ENCODE results near the gene DUSP2. TPM values are rescaled to one million over a fixed set of nuclear protein-coding genes. Genes with fewer than 3 reads are reported as not detected.

DUSP2 gene
- polyA plus RNA-seq, 4 donors: 0.45 to 5.1 (median 2.4) TPM

- H3K36me3 ChIP-seq (ENCODE audit: control insufficient read depth in 3 of 3, insufficient read depth in 2 of 3, low read depth in 1 of 3, low read length in 3 of 3): no peaks in the 10 kb centered on the region
- no peak overlapping the region for H3K27ac ChIP-seq (ENCODE audit: low read depth in 1 of 3, low read length in 2 of 3)
- DNase-seq (no peak), FAIRE-seq (no peak)
- 75 to 81% (median 80%) methylated on average over 13 of the region's 13 CpGs for WGBS, 3 donors
- H3K27me3 ChIP-seq (ENCODE audit: control insufficient read depth in 3 of 3, insufficient read depth in 3 of 3, low read length in 3 of 3): no peaks in the 10 kb centered on the region
- H3K4me1 ChIP-seq (ENCODE audit: control insufficient read depth in 3 of 3, insufficient read depth in 2 of 3, low read depth in 1 of 3, low read length in 2 of 3): peaks cover 0 to 7% (median 0%) of the 10 kb centered on the region in 3 donors
- H3K4me3 ChIP-seq (ENCODE audit: low read depth in 1 of 3, low read length in 3 of 3): no peak overlapping the region
- no peaks in the 10 kb centered on the region for H3K9me3 ChIP-seq (ENCODE audit: control insufficient read depth in 2 of 2, insufficient read depth in 1 of 2, low read depth in 1 of 2, low read length in 1 of 2)
These were observed 7.3 kb upstream of the DUSP2 start for GRCh38 chr2:96152304-96153161.

DNA sequence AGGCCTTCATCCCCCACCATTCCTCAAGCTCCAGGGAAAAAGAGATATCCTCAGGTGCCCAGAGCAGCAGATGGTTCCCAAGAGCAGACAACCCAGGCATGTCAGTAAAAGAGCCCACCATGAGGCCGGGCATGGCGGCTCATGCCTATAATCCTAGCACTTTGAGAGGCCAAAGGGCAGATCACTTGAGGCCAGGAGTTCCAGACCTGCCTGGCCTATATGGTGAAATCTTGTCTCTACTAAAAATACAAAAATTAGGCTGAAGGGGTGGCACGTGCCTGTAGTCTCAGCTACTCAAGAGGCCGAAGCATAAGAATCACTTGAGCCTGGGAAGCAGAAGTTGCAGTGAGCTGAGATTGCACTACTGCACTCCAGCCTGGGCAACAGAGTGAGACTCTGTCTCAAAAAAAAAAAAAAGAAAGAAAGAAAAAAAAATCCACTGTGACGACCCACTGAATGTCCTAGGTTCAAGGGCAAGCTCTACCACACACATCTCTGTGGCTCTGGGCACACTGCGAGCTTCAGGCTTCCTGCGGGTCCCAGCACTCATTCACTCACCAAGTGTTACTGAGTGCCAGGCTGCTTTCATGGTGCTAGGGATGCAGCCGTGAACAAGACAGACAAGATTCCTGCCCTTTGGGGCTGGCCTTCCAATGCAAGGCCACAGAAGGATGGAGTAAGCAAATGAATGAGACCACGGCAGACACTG is 6.5 kb upstream of the DUSP2 start:
- Histone ChIP-seq H3K9me3 (ENCODE audit: control insufficient read depth in 2 of 2, insufficient read depth in 1 of 2, low read depth in 1 of 2, low read length in 1 of 2) (no peaks in the 10 kb centered on the region), H3K4me1 (ENCODE audit: control insufficient read depth in 3 of 3, insufficient read depth in 2 of 3, low read depth in 1 of 3, low read length in 2 of 3) (peaks cover 0 to 11% (median 0%) of the 10 kb centered on the region in 3 donors), H3K27ac (ENCODE audit: low read depth in 1 of 3, low read length in 2 of 3) (no peak overlapping the region), H3K4me3 (ENCODE audit: low read depth in 1 of 3, low read length in 3 of 3) (no peak overlapping the region), H3K36me3 (ENCODE audit: control insufficient read depth in 3 of 3, insufficient read depth in 2 of 3, low read depth in 1 of 3, low read length in 3 of 3) (no peaks in the 10 kb centered on the region), H3K27me3 (ENCODE audit: control insufficient read depth in 3 of 3, insufficient read depth in 3 of 3, low read length in 3 of 3) (no peaks in the 10 kb centered on the region)
- 86 to 90% (median 86%) methylated on average over 9 of the region's 9 CpGs for WGBS, 3 donors
- FAIRE-seq: no peak
- DNase-seq: no peak

- no peaks in the 10 kb centered on the region for H3K27me3 ChIP-seq (ENCODE audit: control insufficient read depth in 3 of 3, insufficient read depth in 3 of 3, low read length in 3 of 3)
- DNase-seq (no peak), FAIRE-seq (no peak)
- H3K9me3 ChIP-seq (ENCODE audit: control insufficient read depth in 2 of 2, insufficient read depth in 1 of 2, low read depth in 1 of 2, low read length in 1 of 2): no peaks in the 10 kb centered on the region
- H3K4me1 ChIP-seq (ENCODE audit: control insufficient read depth in 3 of 3, insufficient read depth in 2 of 3, low read depth in 1 of 3, low read length in 2 of 3): peaks cover 0 to 19% (median 0%) of the 10 kb centered on the region in 3 donors
- 92 to 95% (median 93%) methylated on average over 14 of the region's 14 CpGs for WGBS, 3 donors
- no peak overlapping the region for H3K4me3 ChIP-seq (ENCODE audit: low read depth in 1 of 3, low read length in 3 of 3)
- no peaks in the 10 kb centered on the region for H3K36me3 ChIP-seq (ENCODE audit: control insufficient read depth in 3 of 3, insufficient read depth in 2 of 3, low read depth in 1 of 3, low read length in 3 of 3)
- H3K27ac ChIP-seq (ENCODE audit: low read depth in 1 of 3, low read length in 2 of 3): no peak overlapping the region
These were observed 5.8 kb upstream of the DUSP2 start for GRCh38 chr2:96150791-96151594.

GRCh38 chr2:96150007-96150640 is 4.9 kb upstream of the DUSP2 start:
- no peak overlapping the region for H3K27ac ChIP-seq (ENCODE audit: low read depth in 1 of 3, low read length in 2 of 3)
- H3K4me1 ChIP-seq (ENCODE audit: control insufficient read depth in 3 of 3, insufficient read depth in 2 of 3, low read depth in 1 of 3, low read length in 2 of 3): peaks cover 0 to 25% (median 0%) of the 10 kb centered on the region in 3 donors
- FAIRE-seq (no peak), DNase-seq (no peak)
- no peak overlapping the region for H3K4me3 ChIP-seq (ENCODE audit: low read depth in 1 of 3, low read length in 3 of 3)
- no peaks in the 10 kb centered on the region for H3K36me3 ChIP-seq (ENCODE audit: control insufficient read depth in 3 of 3, insufficient read depth in 2 of 3, low read depth in 1 of 3, low read length in 3 of 3)
- H3K27me3 ChIP-seq (ENCODE audit: control insufficient read depth in 3 of 3, insufficient read depth in 3 of 3, low read length in 3 of 3): no peaks in the 10 kb centered on the region
- H3K9me3 ChIP-seq (ENCODE audit: control insufficient read depth in 2 of 2, insufficient read depth in 1 of 2, low read depth in 1 of 2, low read length in 1 of 2): no peaks in the 10 kb centered on the region
- WGBS, 3 donors: 92 to 98% (median 95%) methylated on average over 6 of the region's 6 CpGs

GRCh38 chr2:96148410-96149217 is 3.4 kb upstream of the DUSP2 start:
- Histone ChIP-seq H3K27ac (ENCODE audit: low read depth in 1 of 3, low read length in 2 of 3) (peak overlapping the region in 2 of 3 donors; percentile 34 to 89), H3K27me3 (ENCODE audit: control insufficient read depth in 3 of 3, insufficient read depth in 3 of 3, low read length in 3 of 3) (peaks cover 0 to 5% (median 0%) of the 10 kb centered on the region in 3 donors), H3K4me1 (ENCODE audit: control insufficient read depth in 3 of 3, insufficient read depth in 2 of 3, low read depth in 1 of 3, low read length in 2 of 3) (peaks cover 0 to 31% (median 0%) of the 10 kb centered on the region in 3 donors), H3K36me3 (ENCODE audit: control insufficient read depth in 3 of 3, insufficient read depth in 2 of 3, low read depth in 1 of 3, low read length in 3 of 3) (peaks cover 0 to 5% (median 0%) of the 10 kb centered on the region in 3 donors), H3K9me3 (ENCODE audit: control insufficient read depth in 2 of 2, insufficient read depth in 1 of 2, low read depth in 1 of 2, low read length in 1 of 2) (no peaks in the 10 kb centered on the region), H3K4me3 (ENCODE audit: low read depth in 1 of 3, low read length in 3 of 3) (no peak overlapping the region)
- DNase-seq (peak; percentile 77 to 80), FAIRE-seq (no peak)
- 27 to 33% (median 30%) methylated on average over 23 to 29 of the region's 29 CpGs for WGBS, 3 donors

GRCh38 chr2:96147593-96148201 is 2.5 kb upstream of the DUSP2 start:
- DNase-seq (no peak), FAIRE-seq (no peak)
- Histone ChIP-seq H3K4me3 (ENCODE audit: low read depth in 1 of 3, low read length in 3 of 3) (no peak overlapping the region), H3K27ac (ENCODE audit: low read depth in 1 of 3, low read length in 2 of 3) (peak overlapping the region in 1 of 3 donors; percentile 89), H3K27me3 (ENCODE audit: control insufficient read depth in 3 of 3, insufficient read depth in 3 of 3, low read length in 3 of 3) (peaks cover 0 to 5% (median 0%) of the 10 kb centered on the region in 3 donors), H3K36me3 (ENCODE audit: control insufficient read depth in 3 of 3, insufficient read depth in 2 of 3, low read depth in 1 of 3, low read length in 3 of 3) (peaks cover 0 to 7% (median 0%) of the 10 kb centered on the region in 3 donors), H3K4me1 (ENCODE audit: control insufficient read depth in 3 of 3, insufficient read depth in 2 of 3, low read depth in 1 of 3, low read length in 2 of 3) (peaks cover 0 to 31% (median 0%) of the 10 kb centered on the region in 3 donors), H3K9me3 (ENCODE audit: control insufficient read depth in 2 of 2, insufficient read depth in 1 of 2, low read depth in 1 of 2, low read length in 1 of 2) (no peaks in the 10 kb centered on the region)
- WGBS, 3 donors: 75 to 77% (median 77%) methylated on average over 9 of the region's 9 CpGs

- H3K36me3 ChIP-seq (ENCODE audit: control insufficient read depth in 3 of 3, insufficient read depth in 2 of 3, low read depth in 1 of 3, low read length in 3 of 3): peaks cover 0 to 9% (median 0%) of the 10 kb centered on the region in 3 donors
- peaks cover 0 to 31% (median 0%) of the 10 kb centered on the region in 3 donors for H3K4me1 ChIP-seq (ENCODE audit: control insufficient read depth in 3 of 3, insufficient read depth in 2 of 3, low read depth in 1 of 3, low read length in 2 of 3)
- H3K9me3 ChIP-seq (ENCODE audit: control insufficient read depth in 2 of 2, insufficient read depth in 1 of 2, low read depth in 1 of 2, low read length in 1 of 2): no peaks in the 10 kb centered on the region
- DNase-seq: no peak
- FAIRE-seq: no peak
- H3K4me3 ChIP-seq (ENCODE audit: low read depth in 1 of 3, low read length in 3 of 3): no peak overlapping the region
- WGBS, 3 donors: 75 to 78% (median 78%) methylated on average over 9 of the region's 9 CpGs
- peaks cover 0 to 5% (median 0%) of the 10 kb centered on the region in 3 donors for H3K27me3 ChIP-seq (ENCODE audit: control insufficient read depth in 3 of 3, insufficient read depth in 3 of 3, low read length in 3 of 3)
- peak overlapping the region in 2 of 3 donors; percentile 58 to 89 for H3K27ac ChIP-seq (ENCODE audit: low read depth in 1 of 3, low read length in 2 of 3)
These were observed 1.8 kb upstream of the DUSP2 start for GRCh38 chr2:96146881-96147592.
